ENCODE data around the gene RARB.

RARB gene

DNA sequence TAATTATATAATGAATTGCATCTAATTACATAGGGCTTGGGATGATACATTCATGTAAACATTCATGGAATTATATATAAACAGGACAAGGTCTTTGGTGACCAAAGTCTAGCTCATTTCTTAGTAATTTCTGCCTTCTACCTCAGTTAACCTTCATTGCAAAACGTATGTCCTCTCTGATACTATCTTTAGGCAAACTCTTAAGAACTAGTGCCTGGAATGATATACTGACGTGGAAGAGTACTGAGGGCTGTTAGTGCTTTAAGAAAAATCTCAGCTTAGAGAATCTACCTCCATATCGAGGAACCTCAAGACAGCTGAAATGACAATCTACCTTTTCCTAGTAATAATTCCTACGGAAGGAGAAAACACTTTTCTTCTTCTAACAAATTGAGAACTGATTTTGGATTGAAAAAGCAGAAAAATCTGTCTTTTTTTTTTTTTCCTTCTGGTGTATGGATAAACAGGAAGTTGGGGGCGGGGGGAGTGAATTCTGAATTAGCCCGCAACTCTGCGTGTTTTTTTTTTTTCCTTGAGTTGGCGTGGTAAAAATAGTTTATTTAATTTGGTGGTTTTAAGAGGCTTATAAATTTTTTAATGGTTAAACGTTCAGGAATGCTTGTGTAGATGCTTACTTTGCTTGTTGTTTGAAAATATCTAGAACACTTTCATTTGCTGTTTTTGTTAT is 43.2 kb downstream of the RARB start:
- Histone ChIP-seq H3K27ac (ENCODE audit: low read length) (no peak overlapping the region), H3K4me1 (ENCODE audit: control insufficient read depth, insufficient read depth, low read length) (peaks cover 3% of the 10 kb centered on the region), H3K27me3 (ENCODE audit: control insufficient read depth in 1 of 2, insufficient read depth in 2 of 2, low read length in 2 of 2) (no peaks in the 10 kb centered on the region), H3K9me3 (ENCODE audit: control insufficient read depth in 2 of 2, low read length in 2 of 2) (no peaks in the 10 kb centered on the region), H3K9ac (ENCODE audit: low read length in 2 of 2) (no peak overlapping the region), H3K4me3 (ENCODE audit: low read length in 2 of 2) (no peak overlapping the region), H3K36me3 (ENCODE audit: control insufficient read depth in 2 of 2, insufficient read depth in 2 of 2, low read length in 2 of 2) (no peaks in the 10 kb centered on the region)

- H3K27ac ChIP-seq (ENCODE audit: low read length), result no peak overlapping the region
- H3K4me3 ChIP-seq (ENCODE audit: low read length in 2 of 2), result no peak overlapping the region
- H3K36me3 ChIP-seq (ENCODE audit: control insufficient read depth in 2 of 2, insufficient read depth in 2 of 2, low read length in 2 of 2), result no peaks in the 10 kb centered on the region
- H3K9ac ChIP-seq (ENCODE audit: low read length in 2 of 2), result no peak overlapping the region
- H3K4me1 ChIP-seq (ENCODE audit: control insufficient read depth, insufficient read depth, low read length), result peaks cover 3% of the 10 kb centered on the region
- no peaks in the 10 kb centered on the region for H3K9me3 ChIP-seq (ENCODE audit: control insufficient read depth in 2 of 2, low read length in 2 of 2)
- no peaks in the 10 kb centered on the region for H3K27me3 ChIP-seq (ENCODE audit: control insufficient read depth in 1 of 2, insufficient read depth in 2 of 2, low read length in 2 of 2)
Measured at GRCh38 chr3:25472153-25472552, 44.1 kb downstream of the RARB start.

GRCh38 chr3:25472731-25473130 is 44.7 kb downstream of the RARB start:
- Histone ChIP-seq H3K9ac (ENCODE audit: low read length in 2 of 2) (no peak overlapping the region), H3K4me3 (ENCODE audit: low read length in 2 of 2) (no peak overlapping the region), H3K27ac (ENCODE audit: low read length) (no peak overlapping the region), H3K9me3 (ENCODE audit: control insufficient read depth in 2 of 2, low read length in 2 of 2) (no peaks in the 10 kb centered on the region), H3K4me1 (ENCODE audit: control insufficient read depth, insufficient read depth, low read length) (peaks cover 3% of the 10 kb centered on the region), H3K27me3 (ENCODE audit: control insufficient read depth in 1 of 2, insufficient read depth in 2 of 2, low read length in 2 of 2) (no peaks in the 10 kb centered on the region), H3K36me3 (ENCODE audit: control insufficient read depth in 2 of 2, insufficient read depth in 2 of 2, low read length in 2 of 2) (no peaks in the 10 kb centered on the region)

DNA sequence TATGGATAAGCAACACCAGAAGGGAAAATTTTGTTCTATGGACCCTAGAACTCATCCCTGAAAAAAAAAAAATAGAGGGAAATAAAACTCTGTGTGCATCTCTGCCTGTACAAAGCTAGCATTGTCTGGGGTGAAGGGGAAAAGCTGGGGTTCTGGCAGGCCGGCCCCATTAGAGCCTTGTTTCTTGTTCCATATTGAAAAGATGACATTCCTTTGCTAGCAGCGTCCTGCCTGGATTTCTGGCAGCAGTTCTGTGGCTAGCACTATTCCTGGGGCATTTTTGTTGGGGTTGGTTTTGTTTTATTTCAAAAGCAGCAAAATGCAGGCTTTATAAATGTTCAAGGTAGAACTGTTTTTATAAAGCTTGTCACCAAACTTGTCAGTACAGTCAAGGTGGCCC is 45.2 kb downstream of the RARB start:
- no peak overlapping the region for H3K9ac ChIP-seq (ENCODE audit: low read length in 2 of 2)
- peak overlapping the region in 1 of 2 donors; percentile 1 for H3K4me3 ChIP-seq (ENCODE audit: low read length in 2 of 2)
- no peaks in the 10 kb centered on the region for H3K9me3 ChIP-seq (ENCODE audit: control insufficient read depth in 2 of 2, low read length in 2 of 2)
- no peaks in the 10 kb centered on the region for H3K27me3 ChIP-seq (ENCODE audit: control insufficient read depth in 1 of 2, insufficient read depth in 2 of 2, low read length in 2 of 2)
- H3K27ac ChIP-seq (ENCODE audit: low read length), result no peak overlapping the region
- H3K4me1 ChIP-seq (ENCODE audit: control insufficient read depth, insufficient read depth, low read length), result peaks cover 3% of the 10 kb centered on the region
- H3K36me3 ChIP-seq (ENCODE audit: control insufficient read depth in 2 of 2, insufficient read depth in 2 of 2, low read length in 2 of 2), result no peaks in the 10 kb centered on the region

GRCh38 chr3:25474052-25474451 is 46.0 kb downstream of the RARB start:
- H3K4me1 ChIP-seq (ENCODE audit: control insufficient read depth, insufficient read depth, low read length), result peaks cover 3% of the 10 kb centered on the region
- no peaks in the 10 kb centered on the region for H3K9me3 ChIP-seq (ENCODE audit: control insufficient read depth in 2 of 2, low read length in 2 of 2)
- H3K36me3 ChIP-seq (ENCODE audit: control insufficient read depth in 2 of 2, insufficient read depth in 2 of 2, low read length in 2 of 2), result no peaks in the 10 kb centered on the region
- no peak overlapping the region for H3K4me3 ChIP-seq (ENCODE audit: low read length in 2 of 2)
- H3K27me3 ChIP-seq (ENCODE audit: control insufficient read depth in 1 of 2, insufficient read depth in 2 of 2, low read length in 2 of 2), result no peaks in the 10 kb centered on the region
- no peak overlapping the region for H3K27ac ChIP-seq (ENCODE audit: low read length)
- H3K9ac ChIP-seq (ENCODE audit: low read length in 2 of 2), result no peak overlapping the region

GRCh38 chr3:25476639-25477038 is 48.6 kb downstream of the RARB start:
- H3K9ac ChIP-seq (ENCODE audit: low read length in 2 of 2), result no peak overlapping the region
- H3K27me3 ChIP-seq (ENCODE audit: control insufficient read depth in 1 of 2, insufficient read depth in 2 of 2, low read length in 2 of 2), result no peaks in the 10 kb centered on the region
- no peaks in the 10 kb centered on the region for H3K36me3 ChIP-seq (ENCODE audit: control insufficient read depth in 2 of 2, insufficient read depth in 2 of 2, low read length in 2 of 2)
- H3K4me3 ChIP-seq (ENCODE audit: low read length in 2 of 2), result no peak overlapping the region
- no peaks in the 10 kb centered on the region for H3K9me3 ChIP-seq (ENCODE audit: control insufficient read depth in 2 of 2, low read length in 2 of 2)
- no peaks in the 10 kb centered on the region for H3K4me1 ChIP-seq (ENCODE audit: control insufficient read depth, insufficient read depth, low read length)
- no peak overlapping the region for H3K27ac ChIP-seq (ENCODE audit: low read length)

GRCh38 chr3:25478211-25478757 is 50.2 kb downstream of the RARB start:
- Histone ChIP-seq H3K9ac (ENCODE audit: low read length in 2 of 2) (no peak overlapping the region), H3K27ac (ENCODE audit: low read length) (no peak overlapping the region), H3K27me3 (ENCODE audit: control insufficient read depth in 1 of 2, insufficient read depth in 2 of 2, low read length in 2 of 2) (no peaks in the 10 kb centered on the region), H3K36me3 (ENCODE audit: control insufficient read depth in 2 of 2, insufficient read depth in 2 of 2, low read length in 2 of 2) (no peaks in the 10 kb centered on the region), H3K4me1 (ENCODE audit: control insufficient read depth, insufficient read depth, low read length) (no peaks in the 10 kb centered on the region), H3K4me3 (ENCODE audit: low read length in 2 of 2) (no peak overlapping the region), H3K9me3 (ENCODE audit: control insufficient read depth in 2 of 2, low read length in 2 of 2) (no peaks in the 10 kb centered on the region)

GRCh38 chr3:25478964-25479726 is 51.1 kb downstream of the RARB start:
- H3K27ac ChIP-seq (ENCODE audit: low read length), result no peak overlapping the region

DNA sequence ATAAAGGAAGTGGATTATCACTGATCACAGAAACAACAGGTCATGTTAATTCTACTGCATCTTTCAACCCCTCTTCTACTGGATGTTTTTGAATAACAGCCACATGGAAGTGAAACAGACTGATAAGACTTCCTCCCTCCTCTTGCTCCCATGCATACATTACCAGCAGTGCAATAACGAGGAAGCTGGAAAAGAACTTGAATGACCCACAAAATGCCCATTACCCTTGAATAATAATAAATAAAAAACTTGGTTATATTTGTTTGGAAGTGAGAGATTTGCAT is 51.6 kb downstream of the RARB start:
- no peak overlapping the region for H3K4me3 ChIP-seq (ENCODE audit: low read length in 2 of 2)
- H3K27ac ChIP-seq (ENCODE audit: low read length), result no peak overlapping the region
- H3K4me1 ChIP-seq (ENCODE audit: control insufficient read depth, insufficient read depth, low read length), result no peaks in the 10 kb centered on the region
- no peaks in the 10 kb centered on the region for H3K27me3 ChIP-seq (ENCODE audit: control insufficient read depth in 1 of 2, insufficient read depth in 2 of 2, low read length in 2 of 2)
- H3K9ac ChIP-seq (ENCODE audit: low read length in 2 of 2), result no peak overlapping the region
- H3K9me3 ChIP-seq (ENCODE audit: control insufficient read depth in 2 of 2, low read length in 2 of 2), result no peaks in the 10 kb centered on the region
- no peaks in the 10 kb centered on the region for H3K36me3 ChIP-seq (ENCODE audit: control insufficient read depth in 2 of 2, insufficient read depth in 2 of 2, low read length in 2 of 2)

More at GRCh38 chr3:25478964-25479726, 51.1 kb downstream of the RARB start:
- Histone ChIP-seq H3K27me3 (ENCODE audit: control insufficient read depth in 1 of 2, insufficient read depth in 2 of 2, low read length in 2 of 2) (no peaks in the 10 kb centered on the region), H3K4me1 (ENCODE audit: control insufficient read depth, insufficient read depth, low read length) (no peaks in the 10 kb centered on the region), H3K4me3 (ENCODE audit: low read length in 2 of 2) (no peak overlapping the region), H3K9ac (ENCODE audit: low read length in 2 of 2) (no peak overlapping the region), H3K9me3 (ENCODE audit: control insufficient read depth in 2 of 2, low read length in 2 of 2) (no peaks in the 10 kb centered on the region), H3K36me3 (ENCODE audit: control insufficient read depth in 2 of 2, insufficient read depth in 2 of 2, low read length in 2 of 2) (no peaks in the 10 kb centered on the region)

DNA sequence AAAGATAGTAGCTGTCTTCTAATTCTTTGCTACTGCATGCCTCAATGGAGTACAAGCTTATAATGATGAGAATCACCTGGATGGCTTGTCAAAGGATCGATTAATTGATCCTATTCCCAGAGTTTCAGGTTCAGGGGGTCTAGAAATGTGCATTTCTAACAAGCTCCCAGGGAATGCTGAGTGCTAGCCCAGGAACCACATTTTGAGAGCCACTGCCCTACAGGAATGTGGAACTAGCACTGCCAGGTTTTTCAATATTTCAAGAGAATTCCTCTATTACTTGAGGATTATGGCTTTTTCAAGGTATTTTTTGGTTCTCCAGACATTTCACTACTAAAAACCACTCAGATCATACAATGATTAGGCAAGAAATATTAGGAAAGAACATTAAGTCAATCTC is 52.7 kb downstream of the RARB start:
- H3K9me3 ChIP-seq (ENCODE audit: control insufficient read depth in 2 of 2, low read length in 2 of 2), result no peaks in the 10 kb centered on the region
- no peaks in the 10 kb centered on the region for H3K4me1 ChIP-seq (ENCODE audit: control insufficient read depth, insufficient read depth, low read length)
- no peak overlapping the region for H3K4me3 ChIP-seq (ENCODE audit: low read length in 2 of 2)
- H3K27me3 ChIP-seq (ENCODE audit: control insufficient read depth in 1 of 2, insufficient read depth in 2 of 2, low read length in 2 of 2), result no peaks in the 10 kb centered on the region
- H3K9ac ChIP-seq (ENCODE audit: low read length in 2 of 2), result no peak overlapping the region
- no peaks in the 10 kb centered on the region for H3K36me3 ChIP-seq (ENCODE audit: control insufficient read depth in 2 of 2, insufficient read depth in 2 of 2, low read length in 2 of 2)
- H3K27ac ChIP-seq (ENCODE audit: low read length), result no peak overlapping the region

GRCh38 chr3:25481386-25481785 is 53.3 kb downstream of the RARB start:
- no peak overlapping the region for H3K4me3 ChIP-seq (ENCODE audit: low read length in 2 of 2)
- H3K27me3 ChIP-seq (ENCODE audit: control insufficient read depth in 1 of 2, insufficient read depth in 2 of 2, low read length in 2 of 2), result no peaks in the 10 kb centered on the region
- no peaks in the 10 kb centered on the region for H3K9me3 ChIP-seq (ENCODE audit: control insufficient read depth in 2 of 2, low read length in 2 of 2)
- no peak overlapping the region for H3K9ac ChIP-seq (ENCODE audit: low read length in 2 of 2)
- no peaks in the 10 kb centered on the region for H3K4me1 ChIP-seq (ENCODE audit: control insufficient read depth, insufficient read depth, low read length)
- no peak overlapping the region for H3K27ac ChIP-seq (ENCODE audit: low read length)
- H3K36me3 ChIP-seq (ENCODE audit: control insufficient read depth in 2 of 2, insufficient read depth in 2 of 2, low read length in 2 of 2), result no peaks in the 10 kb centered on the region

All from stomach smooth muscle (tissue), 2 donors.